ENCODE data around the gene ABR.
"Not testable (repeated sequence)": the region's sequence is repeated elsewhere in the genome, so short reads cannot be mapped to it uniquely, and the experiment has no call there.

Gene ABR

DNA sequence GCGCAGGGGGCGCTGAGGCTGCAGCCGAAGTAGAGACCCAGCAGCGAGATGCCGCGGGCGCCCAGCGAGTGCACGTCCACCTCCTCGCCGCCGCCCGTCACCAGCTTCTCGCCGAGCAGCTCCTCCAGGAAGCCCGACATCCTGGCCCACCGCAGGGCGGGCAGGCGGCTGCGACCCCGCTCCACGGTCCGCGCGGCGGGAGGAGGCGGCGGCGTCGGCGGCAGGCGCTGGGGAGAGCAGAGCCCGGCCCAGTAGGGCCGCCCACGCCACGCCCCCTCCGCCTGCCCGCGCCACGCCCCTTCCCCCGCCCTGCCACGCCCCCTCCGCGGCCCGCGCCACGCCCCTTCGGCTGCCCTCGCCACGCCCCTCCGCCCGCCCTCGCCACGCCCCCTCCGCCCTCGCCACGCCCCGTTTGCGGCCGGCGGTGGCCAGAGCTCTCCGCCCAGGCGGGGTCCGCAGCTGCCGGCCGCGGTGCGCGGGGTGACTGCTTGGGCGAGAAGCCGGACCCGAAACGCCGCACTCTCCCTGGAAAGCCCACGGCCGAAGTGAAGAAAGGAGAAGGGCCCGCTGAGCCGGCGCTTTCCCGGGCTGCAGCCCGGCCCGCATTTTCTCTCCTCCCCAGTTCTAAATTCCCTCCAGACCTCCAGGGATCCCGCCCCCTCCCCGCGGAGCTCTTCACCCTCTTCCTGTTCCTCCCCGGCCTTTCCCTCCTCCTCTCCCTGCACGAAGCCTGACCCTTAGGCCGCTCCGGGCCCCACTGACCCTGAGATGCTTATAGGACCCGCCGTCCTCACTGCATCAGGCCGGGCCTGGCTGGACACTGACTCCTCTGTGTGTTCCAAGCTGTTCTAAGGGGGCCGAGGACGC lies 200.0 kb downstream of the ABR start, which contains the start of gene NXN:
Gene NXN (minus strand): TSS at position 238 of the 867 bp plus-strand sequence.
- H3K27ac ChIP-seq = peak within 1 kb of the TSS; percentile 38
- no peak for TF ChIP-seq ZFX (IDR thresholded peaks at IDR 0.05)
- TF ChIP-seq CTCF (conservative IDR thresholded peaks at IDR 0.05) = peak; percentile 41

GRCh38 chr17:979212-979538 lies 200.6 kb downstream of the ABR start:
- H3K27ac ChIP-seq = peak overlapping the region; percentile 38; the same call in 1 of the 2 replicates
- TF ChIP-seq ZFX (IDR thresholded peaks at IDR 0.05) (no peak), CTCF (conservative IDR thresholded peaks at IDR 0.05) (no peak)

DNA sequence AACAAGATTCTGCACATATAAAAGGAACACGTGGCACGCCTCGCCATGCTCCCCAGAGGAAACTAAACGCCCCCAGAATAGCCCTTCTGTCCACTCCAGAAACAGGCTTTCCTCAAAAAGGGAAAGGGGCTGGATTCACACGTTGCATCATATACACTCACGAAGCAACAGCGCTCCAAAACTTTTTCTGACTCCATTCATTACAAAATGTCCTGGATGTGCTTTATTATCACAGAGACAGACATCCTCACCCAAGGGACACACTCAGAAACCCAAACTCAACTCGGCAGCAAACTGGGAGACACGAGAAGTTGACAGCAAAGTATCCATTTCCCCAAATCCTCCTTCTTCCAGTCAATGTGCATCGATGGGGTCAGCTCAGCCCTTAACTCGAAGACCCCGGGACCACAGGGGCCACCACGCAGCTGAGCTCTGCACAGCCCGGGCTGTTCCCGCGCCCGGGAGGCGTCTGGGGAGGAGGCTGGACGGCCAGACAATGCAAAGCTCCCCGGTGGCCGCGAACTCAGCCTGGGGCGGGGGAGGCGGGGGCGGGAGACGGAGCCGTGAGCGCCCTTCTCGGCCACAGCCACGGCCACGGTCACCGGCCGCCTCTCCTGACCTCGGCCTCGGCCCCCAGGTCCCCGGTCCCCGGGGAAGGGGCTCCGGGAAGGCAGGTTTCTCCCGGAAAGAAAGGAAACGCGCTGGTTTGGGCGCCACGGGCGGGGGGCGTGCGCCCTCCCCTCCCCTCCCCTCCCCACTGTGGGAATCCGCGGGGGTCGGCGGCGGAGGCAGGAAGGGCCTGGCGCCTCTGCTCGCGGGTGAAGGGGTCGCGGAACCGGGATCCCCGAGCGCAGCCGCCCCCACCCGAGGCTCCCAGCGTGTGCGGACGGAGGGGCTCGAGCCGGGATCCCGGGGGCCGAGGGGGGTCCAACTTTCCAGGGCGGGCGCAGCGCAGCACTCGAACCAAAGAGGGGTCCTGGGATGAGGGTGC lies 201.4 kb downstream of the ABR start:
- no peak overlapping the region for H3K27ac ChIP-seq
- TF ChIP-seq CTCF (conservative IDR thresholded peaks at IDR 0.05) (no peak), ZFX (IDR thresholded peaks at IDR 0.05) (no peak)

- TF ChIP-seq ZFX (IDR thresholded peaks at IDR 0.05) = no peak
- no peak for TF ChIP-seq CTCF (conservative IDR thresholded peaks at IDR 0.05)
- no peak overlapping the region for H3K27ac ChIP-seq
Measured at GRCh38 chr17:977166-977565, 202.6 kb downstream of the ABR start.

DNA sequence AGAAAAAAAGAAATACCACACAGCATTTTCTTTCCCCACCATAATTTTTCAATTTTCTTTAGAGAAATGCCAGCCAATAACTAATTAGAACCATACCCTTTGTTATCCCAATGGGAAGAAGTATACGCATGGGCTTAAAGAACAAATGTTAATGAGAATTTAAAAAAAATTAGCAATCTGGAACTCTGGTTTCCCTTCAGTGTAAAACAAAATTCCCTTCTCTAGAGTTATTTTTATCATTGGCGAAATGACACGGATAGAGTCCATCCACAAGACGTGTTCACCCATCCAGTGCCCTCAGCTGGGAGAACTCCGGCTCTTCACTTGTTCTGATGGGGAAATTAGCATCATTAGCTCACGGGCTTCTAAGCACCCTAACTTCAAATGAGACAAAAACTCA lies 203.5 kb downstream of the ABR start:
- no peak overlapping the region for H3K27ac ChIP-seq
- no peak for TF ChIP-seq ZFX (IDR thresholded peaks at IDR 0.05)
- TF ChIP-seq CTCF (conservative IDR thresholded peaks at IDR 0.05) = no peak

DNA sequence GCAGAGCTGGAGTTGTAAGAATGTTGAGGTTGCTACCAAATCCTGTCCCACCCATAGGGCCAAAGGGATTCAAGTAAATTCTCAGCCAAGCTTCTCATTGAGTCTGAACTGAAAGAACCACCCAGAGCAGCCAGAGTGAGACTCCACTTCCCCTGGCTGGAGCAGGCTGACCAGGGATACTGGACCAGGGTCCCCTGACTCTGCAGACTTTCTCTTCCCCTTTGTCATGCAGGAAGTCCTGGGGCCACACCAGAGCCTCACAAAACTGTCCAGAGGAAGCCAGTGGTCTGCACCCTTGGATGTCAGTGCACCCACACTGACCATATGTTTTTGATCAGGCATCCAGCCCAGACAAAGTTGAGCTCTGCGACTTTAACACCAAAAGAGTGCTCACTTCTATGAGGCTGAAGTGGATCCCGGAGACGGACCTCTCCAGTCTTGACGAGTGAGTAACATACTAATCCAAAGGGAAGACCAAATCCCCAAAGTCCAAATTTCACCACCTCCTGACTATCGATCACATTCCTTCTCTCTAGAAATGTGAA lies 204.3 kb downstream of the ABR start:
- no peak for TF ChIP-seq CTCF (conservative IDR thresholded peaks at IDR 0.05)
- no peak for TF ChIP-seq ZFX (IDR thresholded peaks at IDR 0.05)

GRCh38 chr17:974778-975177 lies 205.0 kb downstream of the ABR start:
- not testable (repeated sequence) for H3K27ac ChIP-seq

More for the DNA sequence above, 204.3 kb downstream of the ABR start:
- no peak overlapping the region for H3K27ac ChIP-seq

Measured in C4-2B (cell line).